GM18868 (cell line): ENCODE results near the gene AFF1.

Experiments
- ATAC-seq: cut with Tn5 transposase; IDR thresholded peaks from one replicate; pipeline ENCODE4 v1.9.1; 2021; ENCODE audit warnings: mild to moderate bottlenecking, moderate library complexity; ENCODE audit not compliant: unreplicated experiment

Gene AFF1, protein sequence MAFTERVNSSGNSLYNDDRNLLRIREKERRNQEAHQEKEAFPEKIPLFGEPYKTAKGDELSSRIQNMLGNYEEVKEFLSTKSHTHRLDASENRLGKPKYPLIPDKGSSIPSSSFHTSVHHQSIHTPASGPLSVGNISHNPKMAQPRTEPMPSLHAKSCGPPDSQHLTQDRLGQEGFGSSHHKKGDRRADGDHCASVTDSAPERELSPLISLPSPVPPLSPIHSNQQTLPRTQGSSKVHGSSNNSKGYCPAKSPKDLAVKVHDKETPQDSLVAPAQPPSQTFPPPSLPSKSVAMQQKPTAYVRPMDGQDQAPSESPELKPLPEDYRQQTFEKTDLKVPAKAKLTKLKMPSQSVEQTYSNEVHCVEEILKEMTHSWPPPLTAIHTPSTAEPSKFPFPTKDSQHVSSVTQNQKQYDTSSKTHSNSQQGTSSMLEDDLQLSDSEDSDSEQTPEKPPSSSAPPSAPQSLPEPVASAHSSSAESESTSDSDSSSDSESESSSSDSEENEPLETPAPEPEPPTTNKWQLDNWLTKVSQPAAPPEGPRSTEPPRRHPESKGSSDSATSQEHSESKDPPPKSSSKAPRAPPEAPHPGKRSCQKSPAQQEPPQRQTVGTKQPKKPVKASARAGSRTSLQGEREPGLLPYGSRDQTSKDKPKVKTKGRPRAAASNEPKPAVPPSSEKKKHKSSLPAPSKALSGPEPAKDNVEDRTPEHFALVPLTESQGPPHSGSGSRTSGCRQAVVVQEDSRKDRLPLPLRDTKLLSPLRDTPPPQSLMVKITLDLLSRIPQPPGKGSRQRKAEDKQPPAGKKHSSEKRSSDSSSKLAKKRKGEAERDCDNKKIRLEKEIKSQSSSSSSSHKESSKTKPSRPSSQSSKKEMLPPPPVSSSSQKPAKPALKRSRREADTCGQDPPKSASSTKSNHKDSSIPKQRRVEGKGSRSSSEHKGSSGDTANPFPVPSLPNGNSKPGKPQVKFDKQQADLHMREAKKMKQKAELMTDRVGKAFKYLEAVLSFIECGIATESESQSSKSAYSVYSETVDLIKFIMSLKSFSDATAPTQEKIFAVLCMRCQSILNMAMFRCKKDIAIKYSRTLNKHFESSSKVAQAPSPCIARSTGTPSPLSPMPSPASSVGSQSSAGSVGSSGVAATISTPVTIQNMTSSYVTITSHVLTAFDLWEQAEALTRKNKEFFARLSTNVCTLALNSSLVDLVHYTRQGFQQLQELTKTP

GRCh38 chr4:86934771-86935565 lies at the start of gene AFF1:
Gene AFF1 (plus strand): TSS chr4:86935011. CDS start chr4:86948534, 13,523 bp downstream.
- ATAC-seq, result peak; percentile 41

DNA sequence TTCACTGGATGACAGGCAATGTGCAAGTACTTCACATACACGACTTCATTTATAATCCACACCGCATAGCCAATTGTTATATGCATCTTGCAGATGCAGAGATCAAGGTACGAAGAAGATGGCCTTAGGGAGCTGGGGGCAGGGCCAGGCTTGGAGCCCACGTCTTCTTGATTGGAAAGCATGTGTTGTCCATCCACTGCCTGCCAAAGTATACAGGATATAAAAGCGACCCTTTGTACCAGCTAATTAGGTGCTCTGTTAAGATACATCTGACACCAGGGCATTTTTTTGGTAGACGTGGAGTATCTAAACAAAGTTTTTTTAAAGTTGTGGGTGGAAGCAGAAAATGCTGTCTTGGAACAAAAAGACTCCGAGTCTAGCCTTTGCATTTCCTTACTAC lies 44.0 kb upstream of the AFF1 start:
- ATAC-seq, result no peak

DNA sequence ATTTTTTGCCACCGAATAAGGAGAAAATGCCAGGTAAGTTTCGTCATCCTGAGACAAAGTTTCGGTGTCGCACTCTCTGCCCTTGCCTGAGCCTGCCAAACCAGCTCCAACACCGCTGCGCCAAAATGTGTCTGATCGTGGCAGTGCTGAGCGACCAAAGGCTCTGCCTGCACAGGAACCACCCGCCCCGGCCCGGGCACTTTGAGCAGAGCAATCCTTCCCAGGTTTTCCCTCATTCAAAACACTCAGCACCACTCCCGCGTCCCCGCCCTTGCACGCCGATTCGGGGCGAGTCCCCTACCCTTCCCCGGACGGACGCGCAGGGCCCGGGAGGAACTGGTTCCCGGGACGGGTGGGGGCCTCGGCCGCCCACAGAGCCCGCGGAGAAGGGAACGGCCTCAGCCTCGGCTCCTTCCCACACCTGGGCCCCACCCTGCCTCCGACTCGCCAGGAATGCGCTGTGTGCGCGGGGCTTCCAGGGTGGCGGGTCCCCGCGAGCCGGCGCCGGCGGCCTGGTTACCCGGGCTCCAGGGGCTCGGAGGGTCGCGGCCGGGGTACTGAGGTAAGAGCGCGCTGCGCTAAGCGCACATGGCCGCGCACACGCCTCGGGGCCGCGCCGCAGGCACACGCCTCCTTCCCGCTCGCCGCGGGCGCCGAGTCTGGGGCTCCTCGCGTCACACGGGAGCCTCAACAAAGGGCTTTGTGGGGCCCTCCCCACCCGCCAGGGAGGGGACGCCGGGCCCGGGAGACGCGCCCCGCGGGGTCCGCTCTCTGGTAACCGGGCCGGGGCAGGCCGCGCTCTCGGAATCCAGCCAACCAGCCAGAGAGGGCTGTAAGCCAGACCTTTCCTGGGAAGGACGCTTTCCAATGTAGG lies 42.8 kb upstream of the AFF1 start, which contains the start of gene C4orf36:
Gene C4orf36, minus strand, starts transcription at position 661 of the 874 bp plus-strand sequence. CDS start 902 bp downstream, outside the sequence.
- peak; percentile 72 for ATAC-seq

- peak; percentile 8 for ATAC-seq
Observed at GRCh38 chr4:86892636-86892960, 42.2 kb upstream of the AFF1 start.

DNA sequence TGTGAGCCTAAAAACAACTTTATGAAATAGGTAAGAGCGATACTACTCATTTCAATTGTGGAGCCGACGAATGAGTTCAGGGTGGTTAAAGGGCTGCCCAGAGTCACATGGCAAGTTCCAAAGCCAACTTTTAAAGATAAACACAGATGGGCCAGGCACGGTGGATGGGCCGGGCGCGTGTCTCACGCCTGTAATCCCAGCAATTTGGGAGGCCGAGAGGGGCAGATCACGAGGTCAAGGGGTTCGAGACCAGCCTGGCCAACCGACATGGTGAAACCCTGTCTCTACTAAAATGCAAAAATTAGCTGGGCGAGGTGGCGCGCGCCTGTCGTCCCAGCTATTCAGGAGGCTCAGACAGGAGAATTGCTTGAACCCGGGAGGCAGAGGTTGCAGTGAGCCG lies 41.7 kb upstream of the AFF1 start:
- no peak for ATAC-seq

- ATAC-seq, result no peak
Observed at GRCh38 chr4:86894455-86894854, 40.4 kb upstream of the AFF1 start.

DNA sequence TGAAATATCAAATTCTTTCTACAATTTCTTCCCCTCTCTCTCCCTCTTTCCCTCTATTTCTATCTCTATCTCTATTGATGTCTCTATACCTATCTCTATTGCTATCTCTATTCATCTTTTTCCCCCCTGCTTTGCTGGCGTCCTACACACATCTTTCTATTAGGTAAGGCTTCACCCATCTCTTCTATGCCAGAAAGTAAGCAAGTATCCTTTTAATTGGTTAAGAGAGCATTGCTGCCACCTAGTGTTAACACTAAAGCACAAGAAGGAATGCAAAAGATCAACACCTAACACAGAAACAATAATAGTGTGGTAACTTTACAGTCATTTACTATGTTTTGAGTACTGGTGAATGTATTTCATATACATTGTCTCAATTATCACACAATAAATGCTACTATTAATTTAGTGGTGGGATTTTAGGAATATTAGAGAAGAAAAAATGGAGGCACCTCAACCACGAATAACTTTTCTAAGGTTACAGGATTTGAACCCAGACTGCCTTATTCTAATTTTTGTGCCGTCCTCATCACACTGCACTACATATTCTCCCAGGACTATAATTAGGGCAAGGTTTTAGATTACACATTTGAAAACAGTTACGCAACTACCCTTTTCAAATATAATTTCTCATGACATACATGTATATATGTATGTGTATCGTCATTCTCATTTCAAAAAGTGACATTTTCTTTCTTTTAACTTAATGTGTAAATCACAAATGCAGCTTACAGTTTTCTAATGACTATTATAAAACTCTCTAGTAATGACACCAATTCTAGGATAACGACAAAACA lies 38.9 kb upstream of the AFF1 start:
- peak; percentile 56 for ATAC-seq

DNA sequence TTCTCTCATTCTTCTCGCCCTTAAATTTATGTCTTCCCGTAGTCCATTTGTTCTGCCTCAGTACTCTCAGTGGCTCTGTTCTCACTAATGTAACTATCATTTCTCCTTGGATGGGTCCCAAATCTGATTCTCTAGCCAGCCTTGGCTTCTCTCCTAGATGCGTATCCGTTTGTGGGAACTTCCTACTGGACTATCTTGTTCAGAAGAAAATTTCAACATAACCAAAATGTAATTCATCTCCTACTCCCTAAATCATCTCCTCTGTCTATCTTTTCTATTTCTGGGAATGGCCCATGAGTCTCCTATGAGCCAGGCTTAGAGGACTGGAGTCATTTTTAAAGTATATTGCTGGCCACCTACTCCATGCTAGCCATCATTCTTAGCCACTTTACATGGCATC lies 38.2 kb upstream of the AFF1 start:
- ATAC-seq, result no peak

- no peak for ATAC-seq
Observed at GRCh38 chr4:86898562-86898961, 36.2 kb upstream of the AFF1 start.

- ATAC-seq, result no peak
Observed at GRCh38 chr4:86901864-86902263, 32.9 kb upstream of the AFF1 start.

DNA sequence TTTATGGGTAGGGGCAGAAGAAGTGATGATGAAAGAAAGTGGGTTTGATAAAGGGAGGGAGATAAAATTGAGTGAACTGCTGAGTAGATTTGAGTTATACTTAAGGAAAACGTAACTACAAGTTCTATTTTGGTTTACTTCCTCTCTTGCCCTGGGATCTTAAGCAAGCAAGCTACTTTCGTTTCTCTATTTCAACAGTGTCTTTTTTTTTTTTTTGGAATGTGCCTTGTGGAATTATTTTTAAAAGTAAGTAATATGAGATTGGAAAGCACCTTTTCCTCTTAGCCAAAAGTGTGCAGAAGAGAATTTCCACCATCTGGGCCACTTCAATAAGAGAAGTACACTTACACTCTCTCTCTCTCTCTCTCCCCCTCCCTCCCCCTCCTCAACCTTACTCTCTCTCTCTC lies 26.6 kb upstream of the AFF1 start:
- ATAC-seq, result no peak

DNA sequence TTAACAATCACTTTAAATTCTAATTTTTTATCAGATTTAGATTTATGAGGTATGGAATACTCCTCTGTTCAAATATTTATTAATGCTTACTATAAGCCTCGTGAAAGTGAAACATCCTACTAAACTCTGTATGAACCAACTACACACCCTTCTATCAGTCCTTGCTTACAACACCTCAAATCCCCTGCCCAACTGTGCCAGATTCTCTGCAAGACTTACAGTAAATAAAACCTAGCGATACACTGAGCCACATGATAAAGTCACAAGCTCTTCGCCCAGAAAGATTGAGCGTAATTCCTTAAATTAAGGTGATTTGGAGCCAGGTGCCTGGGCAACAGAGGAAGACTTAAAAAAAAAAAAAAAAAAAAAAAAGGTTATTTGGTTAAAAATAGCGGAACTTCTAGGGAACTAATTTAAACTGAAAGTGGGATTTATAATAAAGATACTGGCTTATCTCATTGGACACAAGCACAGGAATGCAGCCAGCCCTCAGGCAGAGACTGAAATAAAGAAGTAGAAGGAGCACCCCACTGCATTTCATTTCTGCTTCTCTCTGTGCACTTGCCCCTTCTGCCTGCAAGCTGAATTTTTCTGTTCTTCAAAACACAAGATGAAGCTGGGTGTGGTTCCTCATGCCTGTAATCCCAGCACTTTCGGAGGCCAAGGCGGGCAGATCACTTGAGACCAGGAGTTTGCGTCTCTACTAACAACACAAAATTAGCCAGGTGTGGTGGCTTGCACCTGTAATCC lies 25.1 kb upstream of the AFF1 start:
- ATAC-seq, result no peak

GRCh38 chr4:86910369-86910768 lies 24.4 kb upstream of the AFF1 start:
- ATAC-seq, result no peak

- ATAC-seq, result peak; percentile 34
Observed at GRCh38 chr4:86910820-86911684, 23.8 kb upstream of the AFF1 start.

- ATAC-seq, result no peak
Observed at GRCh38 chr4:86916392-86916791, 18.4 kb upstream of the AFF1 start.

GRCh38 chr4:86917212-86918039 lies 17.4 kb upstream of the AFF1 start:
- no peak for ATAC-seq
